GM19023 (cell line): ENCODE measurements around the gene SYP.
"Not testable (repeated sequence)": the region's sequence is repeated elsewhere in the genome, so short reads cannot be mapped to it uniquely, and the experiment has no call there.

ENCODE experiments used
- ATAC-seq: cut with Tn5 transposase; IDR thresholded peaks from one replicate; pipeline ENCODE4 v1.9.1; 2021; ENCODE audit warnings: mild to moderate bottlenecking, moderate library complexity; ENCODE audit not compliant: unreplicated experiment

Gene SYP

GRCh38 chrX:49191574-49192011 is 8.4 kb downstream of the SYP start:
- peak; percentile 16 for ATAC-seq

GRCh38 chrX:49190821-49191573 is 9.0 kb downstream of the SYP start:
- peak; percentile 90 for ATAC-seq

- ATAC-seq = no peak
Observed at GRCh38 chrX:49189606-49190005, 10.4 kb downstream of the SYP start.

- ATAC-seq = no peak
Observed at GRCh38 chrX:49188468-49189076, 11.4 kb downstream of the SYP start.

GRCh38 chrX:49187526-49187925 is 12.5 kb downstream of the SYP start:
- ATAC-seq = no peak

GRCh38 chrX:49187028-49187394 is 13.0 kb downstream of the SYP start:
- ATAC-seq = no peak

GRCh38 chrX:49186125-49187027 is 13.6 kb downstream of the SYP start, which contains the start of gene PRICKLE3:
PRICKLE3 (minus strand) TSS chrX:49186373; CDS start chrX:49186297, 76 bp downstream.
- ATAC-seq = peak; percentile 29

GRCh38 chrX:49184294-49185281 is 15.4 kb downstream of the SYP start:
- peak; percentile 42 for ATAC-seq

- ATAC-seq = no peak
Observed at GRCh38 chrX:49183701-49184281, 16.2 kb downstream of the SYP start.

- ATAC-seq = no peak
Observed at GRCh38 chrX:49179358-49179757, 20.6 kb downstream of the SYP start.

- no peak for ATAC-seq
Observed at GRCh38 chrX:49178537-49178936, 21.5 kb downstream of the SYP start.

- ATAC-seq = no peak
Observed at GRCh38 chrX:49177873-49178480, 22.0 kb downstream of the SYP start.

- no peak for ATAC-seq
Observed at GRCh38 chrX:49177338-49177833, 22.6 kb downstream of the SYP start.

- ATAC-seq = no peak
Observed at GRCh38 chrX:49176421-49177326, 23.3 kb downstream of the SYP start.

- no peak for ATAC-seq
Observed at GRCh38 chrX:49175435-49176274, 24.3 kb downstream of the SYP start.

- ATAC-seq = no peak
Observed at GRCh38 chrX:49174723-49175122, 25.3 kb downstream of the SYP start.

- ATAC-seq = not testable (repeated sequence)
Observed at GRCh38 chrX:49173544-49173943, 26.4 kb downstream of the SYP start.
